Measurements from ENCODE around the gene CUX1.

CUX1 gene

GRCh38 chr7:102282465-102283362, 465.3 kb downstream of the CUX1 start:
- DNase-seq, result no peak

DNA sequence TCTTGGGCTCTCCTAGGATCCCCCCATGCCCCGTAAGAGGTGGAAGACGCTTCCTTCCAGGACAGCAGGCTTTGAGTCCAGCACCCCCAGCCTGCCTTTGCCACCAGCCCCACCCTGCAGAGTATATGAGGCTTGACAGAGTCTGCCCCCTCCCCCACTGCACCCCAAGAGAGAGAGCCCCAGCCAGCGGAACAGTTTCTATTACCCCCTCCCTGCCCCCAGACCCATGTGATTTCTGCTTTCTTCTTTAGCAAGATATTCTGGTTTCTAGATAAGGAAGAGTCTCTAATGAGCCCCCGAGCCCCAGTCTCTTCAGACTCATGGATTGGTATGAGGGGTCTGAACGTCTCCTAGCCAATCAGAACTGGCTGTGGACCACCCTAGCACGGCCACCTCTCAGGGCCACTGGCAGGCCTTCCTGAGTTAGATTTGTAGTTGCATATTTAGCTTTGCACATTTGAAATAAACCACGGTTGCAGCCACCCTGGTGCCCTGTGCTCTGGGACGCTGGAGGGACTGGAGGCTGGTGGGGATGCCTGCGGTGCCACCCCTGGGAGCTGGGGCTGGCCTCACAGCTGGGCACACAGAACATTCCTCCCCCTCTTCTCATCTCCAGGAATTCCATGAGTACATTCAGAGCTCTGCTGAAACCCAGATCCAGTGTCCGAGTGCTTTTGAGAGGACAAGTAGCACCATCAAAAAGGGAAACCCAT, 466.2 kb downstream of the CUX1 start:
- DNase-seq, result no peak

- peak; percentile 5 for DNase-seq
These were observed 467.0 kb downstream of the CUX1 start for GRCh38 chr7:102284399-102284798.

GRCh38 chr7:102284891-102285539, 467.6 kb downstream of the CUX1 start:
- DNase-seq, result no peak

DNA sequence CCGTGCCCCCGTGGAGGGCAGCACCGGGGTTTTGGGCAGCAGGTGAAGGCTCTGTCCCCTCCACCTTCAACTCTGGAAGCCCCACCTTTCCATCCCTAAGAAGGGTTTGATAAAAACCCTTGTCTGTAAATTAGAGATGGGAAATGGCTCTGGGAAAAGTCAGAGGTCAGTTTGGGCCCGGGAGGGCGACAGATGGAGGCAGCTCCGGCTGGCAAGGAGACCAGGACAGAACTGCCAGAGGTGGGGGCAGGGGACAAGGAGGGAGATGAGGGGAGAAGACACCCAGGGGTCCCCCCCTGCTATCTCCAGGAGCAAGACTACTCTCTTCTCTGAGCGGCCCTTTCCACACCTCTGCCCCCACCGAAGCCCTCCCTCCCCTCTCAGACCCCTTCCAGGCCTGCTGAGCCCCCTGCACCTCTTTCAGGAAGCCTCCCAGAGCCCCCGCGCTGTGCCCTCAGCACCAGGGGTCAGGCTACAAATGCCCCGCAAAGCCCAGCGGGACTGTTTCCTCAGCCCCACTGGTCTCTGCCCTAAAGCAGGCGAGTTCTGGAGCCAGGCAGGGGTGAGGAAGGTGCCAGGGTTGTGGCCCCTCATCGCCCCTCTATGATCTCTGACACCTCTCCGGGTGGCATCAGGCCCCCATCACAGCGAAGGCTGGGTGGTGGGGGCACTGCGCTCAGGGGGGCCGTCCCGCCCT, 468.3 kb downstream of the CUX1 start:
- no peak for DNase-seq

GRCh38 chr7:102286237-102287110, 469.0 kb downstream of the CUX1 start, which contains the start of gene SH2B2:
SH2B2 (plus strand) TSS chr7:102286868; CDS start chr7:102300551, 13,683 bp downstream.
- DNase-seq, result peak; percentile 22

DNA sequence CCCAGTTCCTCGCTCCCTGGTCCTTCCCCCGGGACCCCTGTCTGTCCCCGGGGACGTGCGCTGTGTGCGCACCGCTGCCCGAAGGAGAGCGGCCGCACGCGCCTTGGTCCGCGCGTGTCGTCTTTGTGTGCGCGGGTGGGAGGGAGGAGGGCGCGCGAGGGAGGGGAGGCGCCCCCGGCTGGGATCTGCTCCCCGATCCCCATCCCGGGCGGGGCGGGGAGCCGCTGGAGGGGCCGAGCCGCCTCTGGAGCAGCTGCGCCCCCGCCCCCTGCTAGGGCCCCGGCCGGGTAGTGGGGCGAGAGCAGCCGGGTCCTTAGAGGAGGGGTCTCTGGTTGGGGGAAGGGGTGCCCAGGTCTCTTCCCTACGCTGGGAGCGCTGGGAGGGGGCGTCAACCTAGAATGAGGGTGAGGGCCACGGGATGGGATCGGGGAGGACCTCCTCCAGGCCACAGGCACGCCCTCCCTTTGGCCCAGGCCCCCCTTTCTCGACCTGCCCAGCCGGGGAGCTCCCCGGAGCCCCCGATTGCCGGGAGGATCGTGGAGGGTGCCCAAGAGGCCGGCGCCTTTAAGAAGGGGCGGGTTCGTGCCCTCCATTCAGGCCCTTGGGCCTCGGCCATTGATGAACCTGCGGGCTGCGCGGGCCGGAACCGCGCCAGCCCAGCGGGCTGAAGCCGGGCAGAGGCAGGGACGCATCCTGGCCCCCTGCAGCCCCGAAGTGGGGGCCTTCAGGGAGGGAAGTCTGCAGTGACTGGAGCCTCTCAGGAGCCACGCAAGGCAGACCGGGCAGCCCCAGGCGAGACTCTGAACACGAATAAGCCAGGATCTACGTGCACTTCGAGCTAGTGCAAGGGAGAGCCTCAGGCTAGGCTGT, 469.9 kb downstream of the CUX1 start:
- DNase-seq, result no peak

DNA sequence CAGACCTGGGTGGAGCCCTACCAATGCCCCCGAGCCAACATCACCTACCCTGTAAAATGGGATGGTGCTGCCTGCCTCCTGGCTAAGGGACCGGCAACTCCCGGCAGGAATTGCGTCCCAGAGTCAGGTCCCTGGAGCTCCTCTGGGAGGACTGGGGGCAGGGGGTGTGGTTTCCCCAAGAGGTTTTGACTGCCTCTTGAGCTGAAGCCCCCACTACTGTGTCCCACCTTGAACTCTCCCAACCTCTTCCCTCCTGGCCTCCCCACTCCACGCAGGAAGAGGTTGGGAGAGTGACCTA, 470.5 kb downstream of the CUX1 start:
- DNase-seq, result no peak

GRCh38 chr7:102288285-102288930, 471.0 kb downstream of the CUX1 start:
- no peak for DNase-seq

DNA sequence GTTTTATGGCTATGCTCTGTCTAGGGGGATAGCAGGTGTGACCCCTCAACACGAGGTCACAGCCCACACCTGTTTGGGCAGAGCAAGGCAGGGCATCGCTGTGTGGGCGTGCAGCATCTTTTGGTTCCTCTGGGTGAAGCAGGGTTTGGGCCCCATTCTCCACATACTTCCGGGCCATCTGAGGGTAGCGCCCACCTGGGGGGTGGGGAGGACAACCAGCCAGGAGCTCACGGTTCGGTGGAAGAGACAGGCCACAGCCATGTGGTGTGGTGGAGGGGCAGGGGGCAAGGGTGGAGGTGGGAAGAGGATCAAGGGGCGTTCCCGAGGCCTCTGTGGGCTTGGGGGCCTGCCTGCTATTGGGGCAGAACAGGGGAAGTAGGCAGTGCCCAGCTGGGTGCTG, 471.6 kb downstream of the CUX1 start:
- no peak for DNase-seq

GRCh38 chr7:102291056-102291915, 473.9 kb downstream of the CUX1 start:
- DNase-seq, result no peak

DNA sequence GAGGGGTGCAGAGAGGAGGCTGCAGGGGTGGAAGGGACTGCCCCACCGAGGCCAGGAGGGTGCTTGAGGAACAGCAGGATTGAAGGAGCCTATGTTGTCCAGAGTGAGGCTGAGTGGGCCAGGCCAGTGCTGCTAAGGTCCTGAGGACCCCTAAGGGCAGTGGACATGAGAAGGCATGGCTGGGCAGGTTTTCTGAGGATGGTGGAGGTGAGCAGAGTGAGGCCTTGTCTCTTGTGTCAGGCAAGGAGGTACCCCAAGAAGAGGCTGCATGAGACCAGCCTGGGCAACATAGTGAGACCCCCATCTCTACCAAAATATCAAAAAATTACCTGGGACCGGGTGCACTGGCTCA, 474.5 kb downstream of the CUX1 start:
- no peak for DNase-seq

DNA sequence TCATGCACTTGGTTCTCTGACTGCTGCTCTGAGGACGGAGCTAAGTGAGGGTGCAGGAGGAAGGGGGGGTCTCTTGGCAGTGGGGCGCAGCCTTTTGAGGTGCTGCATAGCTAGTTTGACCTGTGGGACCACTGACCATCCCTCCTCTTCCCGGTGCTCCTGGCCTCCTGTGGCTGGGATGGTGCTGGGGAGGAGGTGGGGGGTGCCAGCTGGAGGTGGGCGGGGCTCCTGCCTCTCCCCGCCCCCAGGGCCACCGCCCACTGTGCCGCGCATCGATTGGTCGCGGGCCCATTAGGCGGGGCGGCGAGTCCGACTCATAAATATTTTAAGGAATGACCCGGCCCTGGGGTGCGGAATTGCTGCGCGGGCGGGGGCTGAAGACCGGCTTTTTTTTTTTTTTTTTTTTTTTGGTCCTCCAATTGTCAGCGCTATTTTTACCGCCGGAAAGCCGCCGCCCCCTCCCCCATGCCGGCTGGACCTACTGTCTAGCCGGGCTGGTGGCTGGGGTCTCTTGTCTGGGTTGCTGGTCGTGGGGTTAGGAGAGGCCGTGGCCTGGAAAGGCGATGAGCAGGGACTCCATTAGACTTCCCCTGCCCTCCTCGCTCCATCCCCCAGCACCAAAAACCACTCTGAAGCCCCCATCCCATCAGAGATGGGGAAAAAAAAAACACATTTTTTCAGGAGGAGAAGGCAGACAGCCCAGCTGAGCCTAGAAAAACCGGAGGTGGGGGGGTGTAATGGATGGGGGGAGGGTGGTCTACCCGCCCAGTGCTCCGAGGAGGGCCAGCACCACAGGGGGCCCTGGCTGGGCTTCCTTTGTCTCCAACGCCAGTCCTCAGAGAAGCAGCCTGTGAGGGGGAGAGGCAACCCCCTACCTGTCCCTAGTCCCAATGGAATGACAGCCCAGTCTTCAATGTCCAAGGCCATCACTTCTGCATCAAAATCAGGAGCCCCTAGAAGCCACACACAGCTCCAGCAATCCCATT, 475.7 kb downstream of the CUX1 start:
- no peak for DNase-seq

DNA sequence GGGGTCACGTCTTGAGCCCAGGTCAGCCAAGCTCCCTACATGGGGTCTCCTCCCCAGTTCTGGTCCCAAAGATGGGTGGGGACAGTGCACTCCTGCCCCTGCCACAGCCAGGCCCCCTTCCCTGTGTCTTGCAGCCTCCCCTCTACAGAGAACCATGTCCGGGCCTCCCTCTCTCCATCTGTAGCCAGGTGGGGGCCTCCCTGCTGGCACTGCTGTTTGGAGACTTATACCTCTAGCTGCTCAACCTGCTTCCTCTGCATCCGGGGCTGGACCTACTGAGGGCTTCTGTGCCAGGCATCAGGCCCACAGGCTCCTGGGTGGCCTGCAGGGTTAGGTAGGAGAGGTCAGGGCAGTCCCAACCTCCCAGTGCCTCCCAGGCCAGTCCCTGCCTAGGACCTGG, 477.2 kb downstream of the CUX1 start:
- no peak for DNase-seq

GRCh38 chr7:102295346-102296178, 478.1 kb downstream of the CUX1 start:
- no peak for DNase-seq

DNA sequence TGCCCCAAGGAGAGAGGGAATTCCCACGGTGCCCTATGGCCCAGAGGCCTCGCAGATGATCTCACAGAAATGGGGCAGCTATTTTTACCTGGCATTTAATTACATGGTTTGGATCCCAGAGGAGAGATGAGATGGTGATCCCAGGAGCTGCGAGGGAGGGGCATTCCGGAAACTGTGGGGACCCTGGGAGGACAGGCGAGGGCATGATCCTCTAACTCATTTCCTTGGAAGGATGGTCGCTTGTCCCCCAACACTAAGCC, 478.7 kb downstream of the CUX1 start:
- no peak for DNase-seq

GRCh38 chr7:102296514-102296913, 479.1 kb downstream of the CUX1 start:
- no peak for DNase-seq
